B cell (primary cell): ENCODE results near the gene LNPK.

Experiments used
- CTCF ChIP-seq: fragments of 200-600 bp; IDR thresholded peaks from one replicate; pipeline ENCODE4 v1.8.0; 2022; ENCODE audit warnings: antibody characterized with exemption, mild to moderate bottlenecking
- EZH2 ChIP-seq: IDR thresholded peaks from 2 replicates; pipeline ENCODE4 v1.6.1; 2012; ENCODE audit warnings: borderline replicate concordance, low read depth, mild to moderate bottlenecking, moderate library complexity, low read length; ENCODE audit not compliant: insufficient read depth, poor library complexity, severe bottlenecking

GRCh38 chr2:175930504-175930903 is 71.6 kb downstream of the LNPK start:
- TF ChIP-seq CTCF (no peak), EZH2 (no peak)
